Neural progenitor cell (in vitro differentiated cells): ENCODE measurements around the gene TCTN1.

Experiments
- CTCF ChIP-seq: fragments of 200-600 bp; sonication (generic); IDR thresholded peaks from 2 replicates; pipeline ENCODE4 v1.5.1; 2017; ENCODE audit warnings: antibody characterized with exemption, mild to moderate bottlenecking
- EZH2 ChIP-seq: fragments of 200-600 bp; sonication (generic); IDR thresholded peaks from 2 replicates; pipeline ENCODE4 v1.6.1; 2017; ENCODE audit warnings: antibody characterized with exemption, mild to moderate bottlenecking, moderate library complexity
- EZH2phosphoT487 ChIP-seq: fragments of 200-600 bp; sonication (generic); IDR thresholded peaks from 2 replicates; pipeline ENCODE4 v1.6.1; 2017; ENCODE audit warnings: antibody characterized with exemption

GRCh38 chr12:110640275-110641025 is 26.5 kb downstream of the TCTN1 start:
- TF ChIP-seq CTCF (no peak), EZH2phosphoT487 (no peak), EZH2 (no peak)
